Skeletal muscle satellite cell (primary cell): ENCODE measurements around the gene SPDYE2. TPM values are rescaled to one million over a fixed set of nuclear protein-coding genes. Genes with fewer than 3 reads are reported as not detected.
"Not testable (repeated sequence)": the region's sequence is repeated elsewhere in the genome, so short reads cannot be mapped to it uniquely, and the experiment has no call there.

Experiments
- H3K27me3 ChIP-seq: 2 replicates; pipeline ENCODE4 v1.7.0; 2013; ENCODE audit warnings: low read length; ENCODE audit not compliant: control insufficient read depth, insufficient read depth
- H3K36me3 ChIP-seq: 2 replicates; pipeline ENCODE4 v1.7.0; 2013; ENCODE audit warnings: mild to moderate bottlenecking, control low read depth, low read length; ENCODE audit not compliant: insufficient read depth
- H3K4me1 ChIP-seq: 2 replicates; pipeline ENCODE4 v1.7.0; 2013; ENCODE audit warnings: low read length; ENCODE audit not compliant: control insufficient read depth, insufficient read depth
- H3K4me2 ChIP-seq: 2 replicates; pipeline ENCODE4 v1.7.0; 2013; ENCODE audit warnings: mild to moderate bottlenecking, low read length
- H3K4me3 ChIP-seq: 2 replicates; pipeline ENCODE4 v1.7.0; 2013; ENCODE audit warnings: low read length
- H3K9ac ChIP-seq: 2 replicates; pipeline ENCODE4 v1.7.0; 2013; ENCODE audit warnings: mild to moderate bottlenecking, low read depth, low read length, moderate library complexity
- H3K9me3 ChIP-seq: replicated peaks from 2 replicates; pipeline ENCODE4 v1.7.0; 2013; ENCODE audit warnings: mild to moderate bottlenecking, control low read depth, low read length
- total RNA-seq: library from RNA; depleted of rRNA; stranded (reverse); fragments of >200 nt; gene quantifications from 2 replicates; pipeline ENCODE4 v1.2.3, GENCODE V29; 2012; rRNA removed

SPDYE2 gene, protein sequence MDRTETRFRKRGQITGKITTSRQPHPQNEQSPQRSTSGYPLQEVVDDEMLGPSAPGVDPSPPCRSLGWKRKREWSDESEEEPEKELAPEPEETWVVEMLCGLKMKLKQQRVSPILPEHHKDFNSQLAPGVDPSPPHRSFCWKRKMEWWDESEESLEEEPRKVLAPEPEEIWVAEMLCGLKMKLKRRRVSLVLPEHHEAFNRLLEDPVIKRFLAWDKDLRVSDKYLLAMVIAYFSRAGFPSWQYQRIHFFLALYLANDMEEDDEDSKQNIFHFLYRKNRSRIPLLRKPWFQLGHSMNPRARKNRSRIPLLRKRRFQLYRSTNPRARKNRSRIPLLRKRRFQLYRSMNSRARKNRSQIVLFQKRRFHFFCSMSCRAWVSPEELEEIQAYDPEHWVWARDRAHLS
- not detected in 2 replicates for total RNA-seq

DNA sequence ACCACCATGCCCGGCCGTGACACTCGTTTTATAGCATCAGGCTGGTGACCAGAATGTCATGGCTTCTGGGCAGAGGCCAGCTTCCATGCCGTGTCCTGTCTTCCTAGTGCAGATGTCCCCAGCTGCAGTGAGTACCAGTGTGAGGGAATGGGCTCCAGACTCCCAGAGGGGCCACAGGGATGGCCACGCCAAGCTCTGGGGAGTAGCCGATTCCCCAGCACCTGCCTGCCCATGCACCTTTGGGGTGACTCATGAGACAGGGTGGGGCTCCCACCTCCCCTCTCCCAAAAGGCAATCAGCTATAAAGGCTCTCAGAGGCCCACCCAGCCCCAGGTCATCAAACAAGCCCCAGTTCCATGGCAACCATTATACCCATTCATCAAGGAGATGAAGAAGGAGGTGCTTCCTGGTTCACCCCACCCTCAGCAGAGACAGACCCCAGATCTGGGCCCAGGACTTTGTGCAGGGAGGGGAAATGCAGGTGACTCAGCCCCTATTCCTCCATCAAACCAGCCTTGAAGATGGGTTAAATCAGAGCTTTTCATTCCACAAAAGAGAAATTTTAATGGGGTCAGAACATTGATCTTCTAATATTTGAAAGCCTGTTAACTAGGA, at the start of gene SPDYE2:
Gene SPDYE2, plus strand, starts transcription at position 419 of the 615 bp plus-strand sequence. CDS start 2,030 bp downstream, outside the sequence.
- H3K27me3 ChIP-seq, H3K9me3 ChIP-seq, H3K36me3 ChIP-seq, H3K9ac ChIP-seq, H3K4me3 ChIP-seq, H3K4me2 ChIP-seq, H3K4me1 ChIP-seq: not testable (repeated sequence)

DNA sequence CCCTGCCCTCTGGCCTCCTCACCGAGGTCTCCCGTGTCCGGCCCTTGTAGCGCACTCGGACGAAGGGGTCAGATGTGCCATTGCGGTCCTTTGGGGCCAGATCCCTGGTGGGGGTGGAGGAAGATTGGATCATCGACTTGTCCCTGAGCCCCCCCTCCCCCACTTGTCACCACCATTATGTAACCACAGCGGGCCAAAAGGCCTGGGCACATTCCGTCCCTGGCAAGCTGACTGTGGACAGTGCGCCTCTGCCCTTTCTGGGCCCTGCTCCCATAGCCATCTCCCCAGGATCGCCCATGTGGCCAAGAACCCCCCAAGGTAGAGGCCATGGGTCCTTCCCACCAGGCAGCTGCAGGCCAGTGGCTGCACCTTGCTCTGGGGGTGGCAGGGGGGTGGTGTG, 47.9 kb upstream of the SPDYE2 start:
- not testable (repeated sequence) for H3K9me3 ChIP-seq, H3K4me1 ChIP-seq, H3K4me2 ChIP-seq, H3K9ac ChIP-seq, H3K4me3 ChIP-seq, H3K27me3 ChIP-seq, H3K36me3 ChIP-seq

DNA sequence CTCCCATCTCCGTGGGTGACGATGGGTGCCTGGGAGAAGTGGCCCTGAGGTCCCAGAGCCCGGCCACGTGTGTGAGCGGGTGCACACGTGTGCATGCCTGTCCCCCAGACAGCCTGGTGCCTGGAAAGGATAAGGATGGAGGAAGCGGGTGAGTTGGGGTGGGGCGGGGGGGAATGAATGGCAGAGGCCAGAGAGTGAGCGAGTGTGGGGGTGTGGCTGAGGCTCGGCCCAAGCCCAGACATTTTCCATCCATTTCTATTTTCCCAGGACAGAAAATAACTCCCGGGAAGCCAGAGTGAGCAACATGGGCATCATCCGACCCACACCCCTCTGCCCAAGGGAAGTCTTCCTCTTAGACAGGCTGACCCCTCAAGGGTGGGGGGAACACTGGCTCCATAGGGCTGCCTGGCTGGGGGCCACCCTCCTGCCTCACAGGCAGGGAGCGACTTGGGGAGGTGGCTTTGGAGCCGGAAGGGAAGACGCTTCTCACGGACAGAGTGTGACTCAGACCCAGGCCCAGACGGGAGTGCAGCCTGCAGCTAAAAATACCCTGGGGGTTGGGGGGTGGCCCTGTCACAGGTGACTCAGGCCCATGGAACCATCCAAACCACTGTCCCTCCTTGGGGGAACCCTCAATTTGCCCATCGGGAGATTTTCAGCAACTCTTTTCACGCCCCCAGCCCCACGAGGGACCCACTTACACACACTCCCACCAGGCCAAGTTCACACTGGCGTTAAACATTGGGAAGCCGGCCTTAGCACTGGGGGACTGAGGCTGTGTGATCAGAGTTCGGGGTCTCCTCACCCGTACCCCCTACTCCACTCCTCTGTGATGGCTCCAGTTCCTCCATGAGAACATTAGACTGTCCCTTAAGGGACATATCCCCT, 45.5 kb upstream of the SPDYE2 start:
- not testable (repeated sequence) for H3K9ac ChIP-seq, H3K9me3 ChIP-seq, H3K27me3 ChIP-seq, H3K4me1 ChIP-seq, H3K4me2 ChIP-seq, H3K4me3 ChIP-seq, H3K36me3 ChIP-seq

DNA sequence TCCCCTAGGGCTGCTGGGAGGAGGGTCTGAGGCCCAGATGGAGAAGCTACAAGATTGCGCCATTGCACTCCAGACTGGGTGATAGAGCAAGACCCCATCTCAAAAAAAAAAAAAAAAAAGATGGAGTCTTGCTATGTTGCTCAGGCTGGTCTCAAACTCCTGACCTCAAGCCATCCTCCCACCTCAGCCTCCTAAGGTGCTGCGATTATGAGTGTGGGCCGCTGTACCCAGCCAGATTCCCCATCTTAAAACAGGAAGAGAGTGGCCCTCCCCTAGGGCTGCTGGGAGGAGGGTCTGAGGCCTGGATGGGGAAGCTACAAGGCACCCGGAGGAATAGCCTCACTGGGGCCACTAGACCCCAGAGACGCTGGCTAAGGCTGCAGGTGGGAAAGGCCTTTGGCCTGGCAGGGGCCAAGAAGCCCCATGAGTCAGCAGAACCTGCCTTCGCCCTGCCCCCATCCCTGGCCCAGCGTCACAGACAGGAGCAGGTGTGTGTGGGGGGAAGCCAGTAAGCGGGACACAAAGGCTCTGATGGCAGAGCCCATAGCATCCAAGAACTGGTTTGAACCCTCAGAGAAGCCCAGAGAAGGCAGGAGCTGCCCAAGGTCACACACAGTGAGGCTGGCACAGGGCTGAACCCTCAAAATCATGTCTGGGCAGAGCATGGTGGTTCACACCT, 43.5 kb upstream of the SPDYE2 start:
- not testable (repeated sequence) for H3K9me3 ChIP-seq, H3K4me2 ChIP-seq, H3K27me3 ChIP-seq, H3K36me3 ChIP-seq, H3K4me3 ChIP-seq, H3K4me1 ChIP-seq, H3K9ac ChIP-seq

DNA sequence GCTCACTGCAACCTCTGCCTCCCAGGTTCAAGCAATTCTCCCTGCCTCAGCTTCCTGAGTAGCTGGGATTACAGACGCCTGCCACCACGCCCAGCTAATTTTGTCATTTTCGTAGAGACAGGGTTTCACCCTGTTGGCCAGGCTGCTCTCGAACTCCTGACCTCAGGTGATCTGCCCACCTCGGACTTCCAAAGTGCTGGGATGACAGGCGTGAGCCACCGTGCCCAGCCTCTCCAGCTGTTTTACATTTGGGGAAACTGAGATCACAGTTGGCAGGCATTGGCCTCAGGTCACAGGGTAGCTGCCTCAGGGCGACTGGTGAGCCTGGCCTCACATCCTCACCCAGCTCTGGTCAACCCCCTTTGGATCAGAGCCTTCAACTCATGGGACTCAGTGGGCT, 40.5 kb upstream of the SPDYE2 start:
- H3K4me3 ChIP-seq, H3K4me2 ChIP-seq, H3K9ac ChIP-seq, H3K9me3 ChIP-seq, H3K27me3 ChIP-seq, H3K36me3 ChIP-seq, H3K4me1 ChIP-seq: not testable (repeated sequence)

DNA sequence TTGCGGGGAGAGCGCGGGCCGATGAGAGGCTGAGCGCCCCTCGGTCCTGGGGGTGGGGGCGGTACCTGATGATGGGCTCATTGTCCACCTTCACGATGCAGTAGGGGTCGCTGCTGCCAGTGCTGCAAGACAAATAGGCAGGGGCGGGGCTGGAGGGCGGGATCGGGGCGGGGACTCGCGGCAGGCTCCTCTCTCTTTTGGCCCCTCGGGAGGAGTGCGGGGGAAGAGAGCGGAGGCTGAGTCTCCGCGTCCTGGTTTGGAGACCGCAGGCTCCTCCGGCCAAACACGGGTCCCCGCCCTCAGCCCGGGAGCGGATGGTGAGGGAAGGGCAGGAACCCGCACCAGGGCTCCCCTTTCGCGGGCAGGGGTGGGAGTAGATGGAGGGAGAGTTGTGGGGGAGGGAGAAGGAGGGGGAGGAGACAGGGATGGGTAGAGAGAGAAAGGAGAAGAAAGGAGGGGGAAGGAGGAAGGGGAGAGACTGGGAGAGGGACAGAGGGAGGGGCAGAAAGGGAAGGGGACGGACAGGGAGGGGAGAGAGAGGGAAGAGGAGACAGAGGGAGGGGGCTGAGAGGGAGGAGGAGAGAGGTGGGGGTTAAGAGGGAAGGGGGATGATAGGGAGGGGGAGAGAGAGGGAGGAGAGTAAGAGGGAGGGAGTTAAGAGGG, 39.0 kb upstream of the SPDYE2 start:
- H3K9ac ChIP-seq, H3K4me3 ChIP-seq, H3K4me2 ChIP-seq, H3K4me1 ChIP-seq, H3K36me3 ChIP-seq, H3K27me3 ChIP-seq, H3K9me3 ChIP-seq: not testable (repeated sequence)

DNA sequence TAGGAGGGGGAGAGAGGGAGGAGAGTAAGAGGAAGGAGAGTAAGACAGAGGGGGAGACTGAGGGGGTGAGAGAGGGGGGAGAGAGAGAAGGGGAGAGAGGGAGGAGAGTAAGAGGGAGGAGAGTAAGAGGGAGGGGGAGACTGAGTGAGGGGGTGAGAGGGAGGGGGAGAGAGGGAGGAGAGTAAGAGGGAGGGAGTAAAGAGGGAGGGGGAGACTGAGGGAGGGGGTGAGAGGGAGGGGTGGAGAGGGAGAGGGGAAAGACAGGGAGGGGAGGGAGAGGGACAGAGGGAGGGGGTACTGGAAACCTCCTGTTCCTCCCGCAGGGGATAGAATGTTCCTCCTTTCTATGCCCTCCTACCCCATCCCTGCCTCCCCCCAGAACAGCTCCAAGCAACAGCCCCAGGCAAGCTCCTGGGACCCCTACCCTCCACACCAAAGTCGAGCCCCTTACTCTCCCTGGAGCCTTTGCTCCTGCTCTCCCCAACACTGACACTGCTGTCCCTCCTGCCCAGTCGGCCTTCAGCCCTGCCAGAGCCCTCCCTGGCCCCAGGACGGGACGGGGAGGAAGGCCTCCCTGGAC, 38.3 kb upstream of the SPDYE2 start:
- not testable (repeated sequence) for H3K9ac ChIP-seq, H3K4me1 ChIP-seq, H3K9me3 ChIP-seq, H3K4me3 ChIP-seq, H3K36me3 ChIP-seq, H3K27me3 ChIP-seq
- peak overlapping the region; percentile 58 for H3K4me2 ChIP-seq

DNA sequence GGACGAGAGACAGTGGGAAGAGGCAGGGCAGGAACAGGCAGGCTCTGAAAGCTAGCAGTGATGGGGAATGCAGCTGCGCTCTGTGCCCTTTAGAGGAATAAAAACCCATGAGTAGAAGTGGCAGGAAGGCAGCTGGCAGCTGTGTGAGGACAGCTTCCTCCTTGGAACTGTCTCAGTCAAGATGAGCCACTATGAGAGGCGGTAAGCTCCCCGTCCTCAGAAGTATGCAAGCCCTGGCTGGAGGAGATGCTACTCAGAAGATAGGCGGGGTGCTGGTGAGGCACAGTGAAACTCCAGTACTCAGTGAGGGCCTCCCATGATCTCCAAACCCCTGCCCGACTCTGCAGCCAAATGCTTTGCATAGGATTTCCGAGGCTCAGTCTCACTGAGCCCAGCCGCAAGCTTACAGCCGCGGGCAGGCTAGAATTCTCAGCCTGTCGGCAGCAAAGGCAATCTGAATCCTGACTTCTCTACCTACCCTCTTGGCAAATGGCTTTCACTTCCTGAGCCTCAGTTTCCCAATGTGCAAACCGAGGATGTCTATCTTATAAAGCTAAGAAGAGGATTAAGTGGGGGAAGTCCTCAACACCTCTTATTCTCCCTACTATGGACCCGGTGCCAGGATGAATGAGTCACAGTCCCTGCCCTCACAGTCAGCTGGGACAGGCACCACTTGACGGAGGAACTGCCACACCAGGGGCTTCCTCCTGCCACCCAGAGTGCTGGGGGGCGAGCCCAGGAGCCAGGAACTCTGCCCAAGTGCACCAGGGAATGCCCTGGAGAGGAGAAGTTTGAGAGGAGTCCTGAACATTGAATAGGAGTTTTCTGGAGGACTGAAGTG, 35.9 kb upstream of the SPDYE2 start:
- not testable (repeated sequence) for H3K4me2 ChIP-seq, H3K4me3 ChIP-seq, H3K9me3 ChIP-seq, H3K27me3 ChIP-seq, H3K4me1 ChIP-seq, H3K9ac ChIP-seq, H3K36me3 ChIP-seq

DNA sequence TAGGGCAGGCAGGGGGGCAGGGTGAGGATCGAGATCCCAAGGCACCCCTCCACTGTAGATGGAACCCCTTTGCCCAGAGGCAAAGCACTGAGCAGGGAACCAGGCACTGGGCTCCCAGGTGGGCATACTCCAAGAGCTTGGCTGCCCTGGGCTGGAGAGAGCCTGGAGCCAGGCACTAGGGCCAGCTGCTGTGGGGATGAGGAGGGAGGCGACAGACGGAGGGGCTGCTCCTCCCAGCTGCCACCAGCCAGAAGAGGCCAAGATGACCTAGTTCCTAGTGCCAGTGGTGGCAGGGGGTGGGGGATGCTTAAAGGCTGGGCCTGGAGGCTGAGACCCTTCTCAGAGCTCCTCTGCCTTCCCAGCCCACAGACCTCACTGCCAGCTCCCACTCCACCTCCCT, 35.1 kb upstream of the SPDYE2 start:
- H3K4me3 ChIP-seq, H3K9me3 ChIP-seq, H3K27me3 ChIP-seq, H3K4me2 ChIP-seq, H3K9ac ChIP-seq, H3K4me1 ChIP-seq, H3K36me3 ChIP-seq: not testable (repeated sequence)

DNA sequence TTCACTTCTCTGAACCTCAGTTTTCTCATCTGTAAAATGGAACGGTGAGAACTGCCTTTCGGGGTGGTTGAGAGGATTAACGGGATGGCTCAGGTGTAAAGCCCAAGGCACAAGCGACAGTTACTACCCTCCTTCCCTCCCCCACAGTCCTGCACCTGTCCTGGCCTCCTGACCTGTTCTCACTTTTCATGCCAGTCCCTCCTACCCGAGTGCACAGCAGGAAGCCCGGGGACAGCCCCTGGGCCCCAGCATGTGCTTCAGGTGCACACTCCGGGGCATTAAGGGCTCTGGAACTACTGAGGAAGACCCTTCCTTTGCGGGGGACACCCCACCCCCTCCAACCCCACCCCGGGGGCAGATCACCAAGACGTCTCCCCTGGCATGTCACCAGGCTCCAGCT, 34.1 kb upstream of the SPDYE2 start:
- not testable (repeated sequence) for H3K4me2 ChIP-seq, H3K36me3 ChIP-seq, H3K4me1 ChIP-seq, H3K27me3 ChIP-seq, H3K9me3 ChIP-seq, H3K9ac ChIP-seq, H3K4me3 ChIP-seq
